Osteoblast (primary cell): Measurements from ENCODE around the gene STARD9. TPM values are rescaled to one million over a fixed set of nuclear protein-coding genes. Genes with fewer than 3 reads are reported as not detected.

Source experiments
- DNase-seq: peaks from one replicate; pipeline ENCODE4 v3.0.0; 2011; ENCODE audit warnings: low spot score, mixed read lengths; ENCODE audit not compliant: insufficient read length; ENCODE audit errors: missing footprints
- H2AFZ ChIP-seq: 2 replicates; pipeline ENCODE4 v1.6.0; 2011; ENCODE audit warnings: mild to moderate bottlenecking, low read length
- H3K27ac ChIP-seq: 2 replicates; pipeline ENCODE4 v1.5.1; 2011; ENCODE audit warnings: mild to moderate bottlenecking, low read depth, low read length, moderate library complexity
- H3K27me3 ChIP-seq: 2 replicates; pipeline ENCODE4 v1.6.0; 2012; ENCODE audit warnings: mild to moderate bottlenecking, control low read depth, inconsistent platforms, low read length, moderate library complexity; ENCODE audit not compliant: insufficient read depth
- H3K36me3 ChIP-seq: 2 replicates; pipeline ENCODE4 v1.5.1; 2011; ENCODE audit warnings: mild to moderate bottlenecking, low read length, control low read depth, moderate library complexity; ENCODE audit not compliant: insufficient read depth
- H3K4me1 ChIP-seq: 2 replicates; pipeline ENCODE4 v1.5.1; 2011; ENCODE audit warnings: mild to moderate bottlenecking, low read length, control low read depth, moderate library complexity; ENCODE audit not compliant: insufficient read depth
- H3K4me2 ChIP-seq: 2 replicates; pipeline ENCODE4 v1.6.0; 2011; ENCODE audit warnings: mild to moderate bottlenecking, low read length; ENCODE audit not compliant: insufficient read depth
- H3K4me3 ChIP-seq: fragments of 200-600 bp; sonication (generic); 3 replicates; pipeline ENCODE4 v1.5.1; 2012; ENCODE audit warnings: mild to moderate bottlenecking, low read length, inconsistent platforms; ENCODE audit not compliant: insufficient read depth
- H3K79me2 ChIP-seq: 2 replicates; pipeline ENCODE4 v1.6.0; 2012; ENCODE audit warnings: mild to moderate bottlenecking, low read length, control low read depth, inconsistent platforms; ENCODE audit not compliant: insufficient read depth
- H3K9me3 ChIP-seq: 2 replicates; pipeline ENCODE4 v1.5.1; 2011; ENCODE audit warnings: low read depth, low read length, control low read depth
- H4K20me1 ChIP-seq: 2 replicates; pipeline ENCODE4 v1.6.0; 2012; ENCODE audit warnings: mild to moderate bottlenecking, low read length, control low read depth; ENCODE audit not compliant: insufficient read depth
- total RNA-seq: library from RNA; depleted of rRNA; stranded (reverse); fragments of >200 nt; gene quantifications from 2 replicates; pipeline ENCODE4 v1.2.3, GENCODE V29; 2012
- TF ChIP-seq, protein P1 (sequence below): IDR thresholded peaks from 2 replicates; pipeline ENCODE4 v1.5.1; 2011; ENCODE audit warnings: mild to moderate bottlenecking, low read depth, low read length, moderate library complexity; ENCODE audit errors: extremely low read depth

Gene STARD9
- total RNA-seq, 1 donor = 9.4 TPM

DNA sequence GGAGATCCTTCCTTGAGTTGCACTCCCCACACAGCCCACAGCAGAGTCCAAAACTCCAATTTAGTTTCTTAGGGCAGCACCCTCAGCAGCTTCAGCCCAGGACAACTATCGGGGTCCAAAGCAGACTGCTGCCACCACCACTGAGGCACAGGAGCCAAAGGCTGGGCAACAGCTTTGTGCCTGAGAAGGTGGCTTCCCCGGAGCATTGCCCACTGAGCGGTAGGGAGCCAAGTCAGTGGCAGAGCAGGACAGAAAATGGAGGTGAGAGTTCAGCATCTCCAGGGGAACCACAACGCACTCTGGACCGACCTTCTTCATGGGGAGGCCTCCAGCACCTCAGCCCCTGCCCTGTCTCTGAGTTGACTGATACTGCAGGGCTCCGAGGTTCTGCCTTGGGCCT is 118.1 kb downstream of the STARD9 start:
- Histone ChIP-seq H3K9me3 (no peaks in the 10 kb centered on the region), H3K4me2 (no peak overlapping the region), H3K36me3 (no peaks in the 10 kb centered on the region), H3K27me3 (no peaks in the 10 kb centered on the region), H3K79me2 (no peaks in the 10 kb centered on the region), H2AFZ (no peak overlapping the region), H3K4me3 (no peak overlapping the region), H3K27ac (no peak overlapping the region), H4K20me1 (no peaks in the 10 kb centered on the region), H3K4me1 (no peaks in the 10 kb centered on the region)
- no peak for DNase-seq
- TF ChIP-seq, protein P1, sequence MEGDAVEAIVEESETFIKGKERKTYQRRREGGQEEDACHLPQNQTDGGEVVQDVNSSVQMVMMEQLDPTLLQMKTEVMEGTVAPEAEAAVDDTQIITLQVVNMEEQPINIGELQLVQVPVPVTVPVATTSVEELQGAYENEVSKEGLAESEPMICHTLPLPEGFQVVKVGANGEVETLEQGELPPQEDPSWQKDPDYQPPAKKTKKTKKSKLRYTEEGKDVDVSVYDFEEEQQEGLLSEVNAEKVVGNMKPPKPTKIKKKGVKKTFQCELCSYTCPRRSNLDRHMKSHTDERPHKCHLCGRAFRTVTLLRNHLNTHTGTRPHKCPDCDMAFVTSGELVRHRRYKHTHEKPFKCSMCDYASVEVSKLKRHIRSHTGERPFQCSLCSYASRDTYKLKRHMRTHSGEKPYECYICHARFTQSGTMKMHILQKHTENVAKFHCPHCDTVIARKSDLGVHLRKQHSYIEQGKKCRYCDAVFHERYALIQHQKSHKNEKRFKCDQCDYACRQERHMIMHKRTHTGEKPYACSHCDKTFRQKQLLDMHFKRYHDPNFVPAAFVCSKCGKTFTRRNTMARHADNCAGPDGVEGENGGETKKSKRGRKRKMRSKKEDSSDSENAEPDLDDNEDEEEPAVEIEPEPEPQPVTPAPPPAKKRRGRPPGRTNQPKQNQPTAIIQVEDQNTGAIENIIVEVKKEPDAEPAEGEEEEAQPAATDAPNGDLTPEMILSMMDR = no peak

DNA sequence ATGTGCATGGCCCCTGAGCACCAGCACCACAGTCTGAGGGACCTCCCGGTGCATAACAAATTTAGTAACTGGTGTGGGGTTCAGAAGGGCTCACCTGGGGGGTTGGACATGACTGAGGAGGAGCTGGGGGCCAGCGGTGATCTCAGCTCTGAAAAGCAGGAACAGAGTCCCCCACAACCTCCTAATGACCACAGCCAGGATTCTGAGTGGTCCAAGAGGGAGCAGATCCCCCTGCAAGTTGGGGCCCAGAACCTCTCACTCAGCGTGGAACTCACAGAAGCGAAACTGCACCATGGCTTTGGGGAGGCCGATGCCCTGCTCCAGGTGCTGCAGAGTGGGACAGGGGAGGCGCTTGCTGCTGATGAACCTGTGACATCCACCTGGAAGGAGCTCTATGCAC is 118.5 kb downstream of the STARD9 start:
- H3K4me2 ChIP-seq = no peak overlapping the region
- H3K36me3 ChIP-seq = no peaks in the 10 kb centered on the region
- H3K9me3 ChIP-seq = no peaks in the 10 kb centered on the region
- no peaks in the 10 kb centered on the region for H3K27me3 ChIP-seq
- H3K4me1 ChIP-seq = no peaks in the 10 kb centered on the region
- DNase-seq = no peak
- no peaks in the 10 kb centered on the region for H3K79me2 ChIP-seq
- H3K27ac ChIP-seq = no peak overlapping the region
- no peak overlapping the region for H3K4me3 ChIP-seq
- H2AFZ ChIP-seq = no peak overlapping the region
- H4K20me1 ChIP-seq = no peaks in the 10 kb centered on the region
- TF ChIP-seq, protein P1 = no peak

DNA sequence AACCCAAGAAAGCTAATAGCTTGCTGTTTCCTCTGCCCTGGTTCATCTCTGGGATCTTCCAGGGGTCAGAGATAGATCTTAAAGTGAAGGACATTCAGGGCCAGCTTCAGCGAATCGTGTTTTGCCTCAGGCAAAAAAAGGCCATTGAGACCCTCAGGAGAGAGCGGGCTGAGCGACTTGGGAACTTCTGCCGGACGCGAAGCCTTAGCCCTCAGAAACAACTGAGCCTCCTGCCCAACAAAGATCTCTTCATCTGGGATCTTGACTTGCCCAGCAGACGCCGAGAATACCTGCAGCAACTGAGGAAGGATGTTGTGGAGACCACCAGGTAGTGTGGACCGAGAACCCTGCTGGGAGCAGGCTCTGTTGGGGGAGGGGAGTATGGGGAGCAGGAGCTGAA is 119.0 kb downstream of the STARD9 start:
- no peaks in the 10 kb centered on the region for H3K27me3 ChIP-seq
- no peaks in the 10 kb centered on the region for H4K20me1 ChIP-seq

DNA sequence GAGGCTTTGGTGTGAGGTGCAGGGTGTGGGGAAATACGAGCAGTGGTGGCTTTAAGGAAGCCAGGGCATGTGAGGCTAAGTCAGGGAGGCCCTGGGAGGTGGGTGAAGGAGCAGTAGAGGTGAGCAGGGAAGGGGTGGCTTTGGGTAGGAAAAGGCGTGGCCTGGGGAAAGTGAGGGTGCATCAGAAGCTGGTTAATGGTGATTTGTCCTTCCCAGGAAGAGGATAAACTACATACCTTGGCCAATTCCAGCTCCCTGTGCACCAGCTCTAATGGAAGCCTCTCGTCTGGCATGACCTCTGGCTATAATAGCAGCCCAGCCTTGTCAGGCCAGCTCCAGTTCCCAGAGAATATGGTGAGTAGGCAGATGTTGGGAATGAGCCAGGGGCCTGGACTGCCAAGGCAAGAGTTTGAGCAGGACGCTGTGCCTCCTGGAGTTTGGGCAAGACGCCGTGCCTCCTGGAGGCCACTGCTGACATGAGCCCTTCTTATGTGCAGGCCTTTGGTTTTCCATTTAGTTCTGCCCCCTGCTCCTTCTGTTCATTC is 120.2 kb downstream of the STARD9 start:
- no peak overlapping the region for H3K4me3 ChIP-seq
- no peaks in the 10 kb centered on the region for H3K27me3 ChIP-seq
- no peaks in the 10 kb centered on the region for H3K79me2 ChIP-seq
- H3K36me3 ChIP-seq = no peaks in the 10 kb centered on the region
- no peaks in the 10 kb centered on the region for H3K9me3 ChIP-seq
- no peaks in the 10 kb centered on the region for H4K20me1 ChIP-seq
- no peak for DNase-seq
- H3K4me1 ChIP-seq = no peaks in the 10 kb centered on the region
- TF ChIP-seq, protein P1 = no peak
- no peak overlapping the region for H3K27ac ChIP-seq
- no peak overlapping the region for H3K4me2 ChIP-seq
- no peak overlapping the region for H2AFZ ChIP-seq

More for the DNA sequence above, 119.0 kb downstream of the STARD9 start:
- no peak for DNase-seq
- Histone ChIP-seq H3K4me2 (no peak overlapping the region), H3K9me3 (no peaks in the 10 kb centered on the region), H3K36me3 (no peaks in the 10 kb centered on the region), H3K4me3 (no peak overlapping the region), H3K27ac (no peak overlapping the region), H3K79me2 (no peaks in the 10 kb centered on the region), H3K4me1 (no peaks in the 10 kb centered on the region), H2AFZ (no peak overlapping the region)
- TF ChIP-seq, protein P1 = no peak
